ENCODE results near the gene VSX1.

Gene VSX1

DNA sequence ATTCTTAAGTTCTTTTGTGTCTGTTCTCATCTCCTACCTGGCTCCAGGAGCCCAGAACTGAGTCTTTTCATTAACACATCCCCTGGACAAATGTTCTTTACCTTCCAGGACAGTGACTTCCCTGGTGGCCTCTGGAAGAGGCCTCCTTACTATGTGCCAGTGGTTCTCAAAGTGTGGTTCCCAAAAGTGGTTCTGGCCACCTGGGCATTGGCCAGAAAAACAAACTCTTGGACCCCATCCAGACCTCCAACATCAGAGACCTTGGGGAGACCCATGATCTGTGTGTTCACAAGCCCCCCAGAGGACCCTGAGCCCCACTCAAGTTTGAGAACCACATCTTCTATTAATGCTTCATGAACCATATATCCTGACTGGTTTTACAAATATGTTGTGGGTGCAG lies 7.2 kb upstream of the VSX1 start (continued):
- TF ChIP-seq ZNF596 (tag by site-specific recombination; IDR thresholded peaks at IDR 0.05) (no peak), TRIM28 (IDR thresholded peaks at IDR 0.05; ENCODE audit: borderline replicate concordance, low read length) (no peak), ZNF473 (tag by site-specific recombination; IDR thresholded peaks at IDR 0.05) (no peak), KLF1 (tag by site-specific recombination; IDR thresholded peaks at IDR 0.05) (no peak), ZNF19 (tag by site-specific recombination; IDR thresholded peaks at IDR 0.05; ENCODE audit: low read depth) (no peak)

DNA sequence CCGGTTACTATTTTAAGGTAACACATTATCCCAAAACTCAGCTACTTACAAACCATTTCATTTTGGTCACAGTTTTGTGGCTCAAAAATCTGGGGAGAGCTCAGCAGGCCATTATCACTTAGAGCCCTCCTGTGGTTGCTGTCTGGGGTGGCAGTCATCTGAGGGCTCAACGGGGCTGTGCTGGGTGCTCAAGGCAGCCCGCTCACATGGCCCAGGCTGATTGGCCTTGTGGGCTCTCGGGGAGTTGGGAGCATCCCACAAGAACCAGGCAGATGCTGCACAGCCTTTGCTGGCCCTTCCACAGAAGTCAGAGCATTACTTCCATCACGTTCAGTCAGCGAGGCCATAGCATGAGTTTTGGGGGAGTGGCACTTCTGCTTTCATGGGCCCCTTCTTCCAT lies 6.3 kb upstream of the VSX1 start:
- Histone ChIP-seq H3K4me3 (ENCODE audit: low read depth, low read length) (no peak overlapping the region), H3K36me3 (ENCODE audit: control insufficient read depth in 2 of 2, insufficient read depth in 1 of 2, low read length in 2 of 2) (no peaks in the 10 kb centered on the region), H3K9me3 (ENCODE audit: control insufficient read depth, insufficient read depth, low read depth, low read length) (no peaks in the 10 kb centered on the region), H3K27ac (ENCODE audit: extremely low read depth, low read depth, low read length) (no peak overlapping the region), H3K4me1 (ENCODE audit: control insufficient read depth, insufficient read depth, low read length) (no peaks in the 10 kb centered on the region)
- ChIA-PET CTCF (no interaction called here), POLR2A (no interaction called here)
- TF ChIP-seq ZNF391 (tag by site-specific recombination; IDR thresholded peaks at IDR 0.05; ENCODE audit: borderline replicate concordance, low read depth): no peak

DNA sequence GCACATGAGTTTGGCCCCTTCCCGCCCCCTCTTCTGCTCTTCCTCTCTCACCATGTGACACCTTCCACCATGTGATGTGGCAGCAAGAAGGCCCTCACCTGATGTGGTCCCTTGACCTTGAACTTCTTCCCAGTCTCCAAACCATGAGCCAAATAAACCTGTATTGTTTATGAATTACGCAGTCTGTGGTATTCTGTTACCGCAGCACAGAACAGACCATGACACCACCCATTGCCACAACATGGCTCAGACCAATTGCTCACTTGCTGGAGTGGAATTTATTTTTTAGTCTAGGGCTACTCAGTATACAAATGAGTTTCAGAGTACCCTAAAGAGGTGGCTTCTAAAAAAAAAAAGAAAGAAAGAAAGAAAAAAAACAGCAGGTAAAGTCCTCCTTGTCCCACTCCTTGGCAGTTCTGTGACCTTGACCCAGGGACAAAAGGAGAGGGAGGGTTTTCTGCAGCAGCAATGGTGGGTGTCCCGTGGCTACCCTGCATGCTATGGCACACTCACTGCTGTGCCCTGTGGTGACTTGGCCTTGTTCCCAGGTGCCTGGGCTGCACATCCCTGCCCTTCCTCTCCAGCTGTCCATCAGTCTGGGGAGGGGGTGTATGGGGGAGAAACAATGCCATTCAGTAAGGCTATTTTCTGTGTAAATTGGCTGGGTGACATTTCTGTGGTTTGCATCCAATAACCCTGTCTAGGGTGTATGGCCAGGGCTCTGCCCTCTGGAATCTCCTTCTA lies 5.4 kb upstream of the VSX1 start:
- CTCF ChIA-PET: interaction anchor here (1.4 kb wide), 1 partner anchor 93 kb away, joined by 4 read pairs; no protein-coding TSS in a partner anchor
- Histone ChIP-seq H3K36me3 (ENCODE audit: control insufficient read depth in 2 of 2, insufficient read depth in 1 of 2, low read length in 2 of 2) (no peaks in the 10 kb centered on the region), H3K4me1 (ENCODE audit: control insufficient read depth, insufficient read depth, low read length) (no peaks in the 10 kb centered on the region), H3K9me3 (ENCODE audit: control insufficient read depth, insufficient read depth, low read depth, low read length) (no peaks in the 10 kb centered on the region), H3K27ac (ENCODE audit: extremely low read depth, low read depth, low read length) (no peak overlapping the region), H3K4me3 (ENCODE audit: low read depth, low read length) (no peak overlapping the region)
- POLR2A ChIA-PET: no interaction called here
- TF ChIP-seq ZNF138 (tag by site-specific recombination; IDR thresholded peaks at IDR 0.05; ENCODE audit: borderline replicate concordance) (no peak), ZIC2 (tag by site-specific recombination; IDR thresholded peaks at IDR 0.05) (peak; percentile 94), ZNF544 (tag by site-specific recombination; IDR thresholded peaks at IDR 0.05) (no peak)
- TF ChIP-seq, protein P1, sequence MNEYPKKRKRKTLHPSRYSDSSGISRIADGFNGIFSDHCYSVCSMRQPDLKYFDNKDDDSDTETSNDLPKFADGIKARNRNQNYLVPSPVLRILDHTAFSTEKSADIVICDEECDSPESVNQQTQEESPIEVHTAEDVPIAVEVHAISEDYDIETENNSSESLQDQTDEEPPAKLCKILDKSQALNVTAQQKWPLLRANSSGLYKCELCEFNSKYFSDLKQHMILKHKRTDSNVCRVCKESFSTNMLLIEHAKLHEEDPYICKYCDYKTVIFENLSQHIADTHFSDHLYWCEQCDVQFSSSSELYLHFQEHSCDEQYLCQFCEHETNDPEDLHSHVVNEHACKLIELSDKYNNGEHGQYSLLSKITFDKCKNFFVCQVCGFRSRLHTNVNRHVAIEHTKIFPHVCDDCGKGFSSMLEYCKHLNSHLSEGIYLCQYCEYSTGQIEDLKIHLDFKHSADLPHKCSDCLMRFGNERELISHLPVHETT (tag by site-specific recombination; IDR thresholded peaks at IDR 0.05): no peak

DNA sequence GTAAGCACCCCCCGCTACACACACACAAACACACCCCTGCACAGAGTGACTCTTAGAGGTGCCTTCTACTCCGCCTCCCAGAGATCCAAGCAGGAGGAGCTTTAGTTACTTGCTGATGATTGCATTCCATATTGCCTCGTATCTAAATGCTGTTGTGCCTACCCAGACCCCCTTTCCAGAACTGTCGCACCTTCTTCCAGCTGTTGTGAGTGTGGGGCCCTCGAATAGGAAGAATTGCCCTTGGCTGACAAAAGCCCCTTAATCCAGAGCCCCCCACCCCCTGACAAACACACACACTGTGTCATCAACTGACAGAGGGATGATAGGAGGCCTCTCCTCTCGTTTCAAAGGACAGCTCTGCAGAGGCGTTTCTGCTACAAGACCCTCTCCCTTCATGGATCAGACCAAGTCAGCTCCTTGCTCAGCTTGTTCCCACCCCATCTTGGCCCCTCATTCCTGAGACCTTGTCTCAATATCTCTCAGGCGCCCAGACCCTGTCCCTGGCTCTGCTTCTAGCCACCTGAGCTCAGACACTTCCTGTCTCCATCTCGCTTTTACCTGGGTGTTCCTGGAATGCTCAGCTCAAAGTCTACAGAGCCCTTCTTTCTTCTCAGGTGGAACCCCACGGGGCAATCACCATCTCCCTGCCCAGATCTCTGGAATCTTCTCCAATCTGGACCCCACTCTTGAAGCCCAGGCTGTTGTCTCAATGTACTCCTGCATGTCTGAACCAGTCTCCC lies 4.0 kb upstream of the VSX1 start:
- Histone ChIP-seq H3K4me3 (ENCODE audit: low read depth, low read length) (no peak overlapping the region), H3K9me3 (ENCODE audit: control insufficient read depth, insufficient read depth, low read depth, low read length) (no peaks in the 10 kb centered on the region), H3K4me1 (ENCODE audit: control insufficient read depth, insufficient read depth, low read length) (no peaks in the 10 kb centered on the region), H3K27ac (ENCODE audit: extremely low read depth, low read depth, low read length) (no peak overlapping the region), H3K36me3 (ENCODE audit: control insufficient read depth in 2 of 2, insufficient read depth in 1 of 2, low read length in 2 of 2) (no peaks in the 10 kb centered on the region)
- ChIA-PET POLR2A (no interaction called here), CTCF (interaction anchor here (0.6 to 1.4 kb wide), 2 partner anchors 20 to 92 kb away, joined by 3 to 4 read pairs; no protein-coding TSS in a partner anchor)
- no peak for TF ChIP-seq ZNF791 (tag by site-specific recombination; IDR thresholded peaks at IDR 0.05)
- TF ChIP-seq MEIS1 (CRISPR knock-in tag; IDR thresholded peaks at IDR 0.05; ENCODE audit: borderline replicate concordance): no peak
- no peak for TF ChIP-seq GFI1B (tag by site-specific recombination; IDR thresholded peaks at IDR 0.05)

DNA sequence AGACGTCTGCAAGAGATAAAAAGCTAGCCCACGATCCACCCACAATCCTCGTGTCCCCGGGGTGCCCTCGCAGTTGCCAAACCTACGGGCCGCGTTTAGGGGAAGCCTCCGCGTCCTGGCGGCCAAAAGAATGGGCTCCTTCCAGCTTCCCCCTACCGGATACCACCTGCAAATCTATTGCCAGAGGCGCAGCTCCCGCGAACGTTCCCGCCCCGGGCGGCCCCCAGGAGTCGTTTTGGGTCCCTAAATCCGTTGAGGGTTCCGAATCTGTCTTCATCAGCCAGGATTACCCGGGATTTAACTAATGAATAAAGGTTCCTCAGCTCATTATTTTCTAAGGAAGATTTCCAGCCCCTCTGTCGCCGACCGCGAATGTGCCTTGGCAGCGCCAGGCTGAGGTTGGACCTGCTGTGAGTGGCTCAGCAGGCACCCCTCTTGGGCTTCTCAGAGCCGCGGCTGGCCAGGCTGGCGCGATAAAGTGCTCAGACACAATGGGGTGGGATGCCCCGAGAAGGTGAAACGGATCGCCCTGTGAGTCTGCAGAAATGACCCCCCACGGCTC lies 2.8 kb upstream of the VSX1 start:
- CTCF ChIA-PET: interaction anchor here (0.7 kb wide), 2 partner anchors 10 to 1330 kb away, joined by 3 read pairs; no protein-coding TSS in a partner anchor
- POLR2A ChIA-PET: interaction anchor here (0.6 to 0.7 kb wide), 2 partner anchors 13 to 57 kb away, joined by 6 read pairs; no protein-coding TSS in a partner anchor
- H3K4me1 ChIP-seq (ENCODE audit: control insufficient read depth, insufficient read depth, low read length): no peaks in the 10 kb centered on the region
- TF ChIP-seq ZNF404 (tag by site-specific recombination; IDR thresholded peaks at IDR 0.05) (no peak), ZNF426 (tag by site-specific recombination; IDR thresholded peaks at IDR 0.05) (no peak), ZNF510 (tag by site-specific recombination; IDR thresholded peaks at IDR 0.05; ENCODE audit: insufficient replicate concordance) (no peak), ZNF155 (tag by site-specific recombination; IDR thresholded peaks at IDR 0.05) (no peak), ZNF521 (tag by site-specific recombination; IDR thresholded peaks at IDR 0.05) (no peak), ZBTB48 (tag by site-specific recombination; IDR thresholded peaks at IDR 0.05) (no peak), WT1 (tag by site-specific recombination; IDR thresholded peaks at IDR 0.05) (no peak), GFI1B (tag by site-specific recombination; IDR thresholded peaks at IDR 0.05) (no peak)
- TF ChIP-seq, protein P2, sequence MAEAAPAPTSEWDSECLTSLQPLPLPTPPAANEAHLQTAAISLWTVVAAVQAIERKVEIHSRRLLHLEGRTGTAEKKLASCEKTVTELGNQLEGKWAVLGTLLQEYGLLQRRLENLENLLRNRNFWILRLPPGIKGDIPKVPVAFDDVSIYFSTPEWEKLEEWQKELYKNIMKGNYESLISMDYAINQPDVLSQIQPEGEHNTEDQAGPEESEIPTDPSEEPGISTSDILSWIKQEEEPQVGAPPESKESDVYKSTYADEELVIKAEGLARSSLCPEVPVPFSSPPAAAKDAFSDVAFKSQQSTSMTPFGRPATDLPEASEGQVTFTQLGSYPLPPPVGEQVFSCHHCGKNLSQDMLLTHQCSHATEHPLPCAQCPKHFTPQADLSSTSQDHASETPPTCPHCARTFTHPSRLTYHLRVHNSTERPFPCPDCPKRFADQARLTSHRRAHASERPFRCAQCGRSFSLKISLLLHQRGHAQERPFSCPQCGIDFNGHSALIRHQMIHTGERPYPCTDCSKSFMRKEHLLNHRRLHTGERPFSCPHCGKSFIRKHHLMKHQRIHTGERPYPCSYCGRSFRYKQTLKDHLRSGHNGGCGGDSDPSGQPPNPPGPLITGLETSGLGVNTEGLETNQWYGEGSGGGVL (tag by site-specific recombination; IDR thresholded peaks at IDR 0.05): no peak
- TF ChIP-seq, protein P3, sequence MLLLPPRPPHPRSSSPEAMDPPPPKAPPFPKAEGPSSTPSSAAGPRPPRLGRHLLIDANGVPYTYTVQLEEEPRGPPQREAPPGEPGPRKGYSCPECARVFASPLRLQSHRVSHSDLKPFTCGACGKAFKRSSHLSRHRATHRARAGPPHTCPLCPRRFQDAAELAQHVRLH (tag by site-specific recombination; IDR thresholded peaks at IDR 0.05): no peak

More for the DNA sequence above, 2.8 kb upstream of the VSX1 start:
- Histone ChIP-seq H3K4me3 (ENCODE audit: low read depth, low read length) (no peak overlapping the region), H3K36me3 (ENCODE audit: control insufficient read depth in 2 of 2, insufficient read depth in 1 of 2, low read length in 2 of 2) (no peaks in the 10 kb centered on the region), H3K27ac (ENCODE audit: extremely low read depth, low read depth, low read length) (no peak overlapping the region), H3K9me3 (ENCODE audit: control insufficient read depth, insufficient read depth, low read depth, low read length) (no peaks in the 10 kb centered on the region)

All from HEK293 (cell line).